Sigmoid colon (tissue), 4 donors: ENCODE measurements around the gene TBC1D8.

Experiments
- CTCF ChIP-seq, 4 experiments: fragments of 450-650 bp in 3 of 4; fragments of 200-600 bp in 1 of 4; IDR thresholded peaks; one replicate each; pipeline ENCODE4 v1.5.1; 2016 to 2019; ENCODE audit warnings: antibody characterized with exemption in 4 of 4, mild to moderate bottlenecking in 3 of 4, moderate library complexity in 2 of 4
- EP300 ChIP-seq, 4 donors: sonication (generic); formaldehyde crosslinking; IDR thresholded peaks; one replicate each; pipeline ENCODE4 v1.6.1; 2017; ENCODE audit warnings: antibody characterized with exemption in 4 of 4
- POLR2A ChIP-seq, 2 donors: fragments of 450-650 bp; IDR thresholded peaks; one replicate each; pipeline ENCODE4 v1.6.1; 2016; ENCODE audit warnings: antibody characterized with exemption in 2 of 2, mild to moderate bottlenecking in 2 of 2, moderate library complexity in 2 of 2
- POLR2AphosphoS5 ChIP-seq, 4 donors: sonication (generic); formaldehyde crosslinking; IDR thresholded peaks; one replicate each; pipeline ENCODE4 v1.6.1; 2017; ENCODE audit warnings: antibody characterized with exemption in 4 of 4

- TF ChIP-seq CTCF (IDR thresholded peaks at IDR 0.05): no peak
- TF ChIP-seq POLR2AphosphoS5 (IDR thresholded peaks at IDR 0.05): no peak
- TF ChIP-seq EP300 (IDR thresholded peaks at IDR 0.05): no peak
- TF ChIP-seq POLR2A (IDR thresholded peaks at IDR 0.05): no peak
Observed at GRCh38 chr2:101030866-101031554, 120.2 kb downstream of the TBC1D8 start.
